ENCODE data around the gene FOXP1.

The FOXP1 gene

GRCh38 chr3:71607364-71607763 is 23.8 kb upstream of the FOXP1 start:
- Histone ChIP-seq H3K36me3 (no peaks in the 10 kb centered on the region), H3K9me3 (no peaks in the 10 kb centered on the region), H3K27me3 (0 out of 2 replicates have a peak, but pooled peaks cover 3% of the 10 kb centered on the region), H3K4me1 (no peaks in the 10 kb centered on the region), H3K4me3 (ENCODE audit: low read depth, low read length) (no peak overlapping the region)
- no peak for DNase-seq
- no peak for TF ChIP-seq CTCF (IDR thresholded peaks at IDR 0.05; ENCODE audit: low read depth, low read length)

- 0 out of 2 replicates have a peak, but pooled peaks cover 3% of the 10 kb centered on the region for H3K27me3 ChIP-seq
- DNase-seq, result no peak
- no peak overlapping the region for H3K4me3 ChIP-seq (ENCODE audit: low read depth, low read length)
- no peaks in the 10 kb centered on the region for H3K36me3 ChIP-seq
- TF ChIP-seq CTCF (IDR thresholded peaks at IDR 0.05; ENCODE audit: low read depth, low read length), result no peak
- H3K4me1 ChIP-seq, result no peaks in the 10 kb centered on the region
- no peaks in the 10 kb centered on the region for H3K9me3 ChIP-seq
Observed at GRCh38 chr3:71606582-71606981, 23.1 kb upstream of the FOXP1 start.

- Histone ChIP-seq H3K4me1 (no peaks in the 10 kb centered on the region), H3K36me3 (no peaks in the 10 kb centered on the region), H3K4me3 (ENCODE audit: low read depth, low read length) (no peak overlapping the region), H3K9me3 (no peaks in the 10 kb centered on the region), H3K27me3 (peaks cover 6% of the 10 kb centered on the region; the same call in 1 of the 2 replicates)
- TF ChIP-seq CTCF (IDR thresholded peaks at IDR 0.05; ENCODE audit: low read depth, low read length), result no peak
- DNase-seq, result no peak
Observed at GRCh38 chr3:71602256-71602655, 18.7 kb upstream of the FOXP1 start.

GRCh38 chr3:71601811-71602210 is 18.3 kb upstream of the FOXP1 start:
- Histone ChIP-seq H3K36me3 (no peaks in the 10 kb centered on the region), H3K9me3 (no peaks in the 10 kb centered on the region), H3K4me3 (ENCODE audit: low read depth, low read length) (no peak overlapping the region), H3K4me1 (no peaks in the 10 kb centered on the region), H3K27me3 (peaks cover 6% of the 10 kb centered on the region; the same call in 1 of the 2 replicates)
- TF ChIP-seq CTCF (IDR thresholded peaks at IDR 0.05; ENCODE audit: low read depth, low read length), result no peak
- DNase-seq, result no peak

- H3K27me3 ChIP-seq, result peaks cover 6% of the 10 kb centered on the region; the same call in 1 of the 2 replicates
- no peaks in the 10 kb centered on the region for H3K4me1 ChIP-seq
- no peaks in the 10 kb centered on the region for H3K36me3 ChIP-seq
- DNase-seq, result no peak
- H3K9me3 ChIP-seq, result no peaks in the 10 kb centered on the region
- no peak overlapping the region for H3K4me3 ChIP-seq (ENCODE audit: low read depth, low read length)
- TF ChIP-seq CTCF (IDR thresholded peaks at IDR 0.05; ENCODE audit: low read depth, low read length), result no peak
Observed at GRCh38 chr3:71600646-71601288, 17.2 kb upstream of the FOXP1 start.

GRCh38 chr3:71599416-71599815 is 15.9 kb upstream of the FOXP1 start:
- Histone ChIP-seq H3K4me1 (no peaks in the 10 kb centered on the region), H3K4me3 (ENCODE audit: low read depth, low read length) (no peak overlapping the region), H3K9me3 (no peaks in the 10 kb centered on the region), H3K27me3 (peaks cover 6% of the 10 kb centered on the region; the same call in 1 of the 2 replicates), H3K36me3 (no peaks in the 10 kb centered on the region)
- no peak for TF ChIP-seq CTCF (IDR thresholded peaks at IDR 0.05; ENCODE audit: low read depth, low read length)
- DNase-seq, result no peak

All from BE2C (cell line).